ENCODE measurements around the gene PSTPIP2.
"Not testable (repeated sequence)": the region's sequence is repeated elsewhere in the genome, so short reads cannot be mapped to it uniquely, and the experiment has no call there.

PSTPIP2 gene

DNA sequence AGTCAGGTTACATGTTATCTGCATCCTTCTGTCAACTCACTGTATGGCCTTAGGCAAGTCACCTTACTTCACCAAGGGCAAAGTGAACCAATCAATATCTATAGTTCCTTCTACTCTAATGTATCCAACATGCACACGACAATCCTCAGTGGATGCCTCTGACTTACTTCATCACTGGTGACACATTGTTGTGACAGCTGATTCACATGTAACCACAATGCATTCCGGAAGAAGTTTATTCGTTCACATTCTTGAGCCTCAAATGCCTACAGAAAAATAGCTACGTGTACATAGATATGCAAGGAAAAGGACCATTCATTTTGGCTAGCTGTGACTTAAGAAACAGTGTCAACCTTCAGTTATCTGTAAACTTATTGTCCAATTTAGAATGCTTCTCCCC is 78.6 kb downstream of the PSTPIP2 start:
- DNase-seq (ENCODE audit: low read depth in 1 of 2, low spot score in 1 of 2) = no peak

- DNase-seq (ENCODE audit: low read depth in 1 of 2, low spot score in 1 of 2) = not testable (repeated sequence)
Measured at GRCh38 chr18:45992527-45992926, 79.5 kb downstream of the PSTPIP2 start.

- DNase-seq (ENCODE audit: low read depth in 1 of 2, low spot score in 1 of 2) = no peak
Measured at GRCh38 chr18:45991788-45992187, 80.3 kb downstream of the PSTPIP2 start.

GRCh38 chr18:45984546-45985235 is 87.4 kb downstream of the PSTPIP2 start:
- DNase-seq (ENCODE audit: low read depth in 1 of 2, low spot score in 1 of 2) = no peak

GRCh38 chr18:45981821-45982220 is 90.2 kb downstream of the PSTPIP2 start:
- DNase-seq (ENCODE audit: low read depth in 1 of 2, low spot score in 1 of 2) = no peak

DNA sequence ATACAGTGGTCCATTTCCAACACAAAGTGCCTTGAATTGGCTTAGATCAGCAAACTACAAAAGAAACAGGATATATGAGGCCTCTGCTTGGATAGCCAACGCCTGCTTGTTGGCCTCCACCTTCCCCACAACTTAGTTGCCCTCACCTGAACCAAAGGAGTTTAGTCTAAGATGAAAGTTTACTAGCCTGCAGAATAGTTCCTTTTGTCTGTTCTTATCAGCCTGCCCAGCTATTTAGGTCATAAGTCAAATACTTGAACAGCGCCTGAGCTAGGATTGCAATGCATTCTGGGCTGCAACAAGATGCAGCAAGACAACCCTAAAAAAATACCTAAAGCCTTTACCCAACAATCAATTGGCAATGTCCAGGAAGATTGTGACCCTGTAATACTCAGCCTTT is 91.8 kb downstream of the PSTPIP2 start:
- DNase-seq (ENCODE audit: low read depth in 1 of 2, low spot score in 1 of 2) = no peak

DNA sequence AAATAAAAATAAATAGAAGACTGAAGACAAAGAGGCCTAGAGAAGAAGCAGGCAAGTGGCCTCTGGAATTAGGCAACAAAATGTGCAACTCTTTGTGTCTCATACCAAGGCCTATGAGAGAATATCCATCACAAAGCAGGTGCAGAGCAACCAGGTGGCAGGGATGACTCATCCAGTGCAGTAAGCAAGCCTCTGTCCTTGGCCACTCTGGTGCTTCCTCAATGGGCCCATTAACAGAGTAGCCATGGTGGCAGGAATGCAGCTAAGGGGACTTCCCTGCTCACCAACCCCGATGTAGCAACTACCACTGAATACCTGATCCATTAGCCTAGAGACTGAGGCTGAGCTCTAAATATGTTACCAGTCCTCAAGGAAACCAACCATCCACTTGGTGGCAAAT is 94.0 kb downstream of the PSTPIP2 start:
- no peak for DNase-seq (ENCODE audit: low read depth in 1 of 2, low spot score in 1 of 2)

- DNase-seq (ENCODE audit: low read depth in 1 of 2, low spot score in 1 of 2) = no peak
Measured at GRCh38 chr18:45976974-45977373, 95.1 kb downstream of the PSTPIP2 start.

GRCh38 chr18:45976566-45976965 is 95.5 kb downstream of the PSTPIP2 start:
- DNase-seq (ENCODE audit: low read depth in 1 of 2, low spot score in 1 of 2) = no peak

- DNase-seq (ENCODE audit: low read depth in 1 of 2, low spot score in 1 of 2) = peak in 1 of 2 donors; percentile 59
Measured at GRCh38 chr18:45974088-45974536, 97.9 kb downstream of the PSTPIP2 start.

- DNase-seq (ENCODE audit: low read depth in 1 of 2, low spot score in 1 of 2) = peak; percentile 78 to 92
Measured at GRCh38 chr18:45967007-45967706, 104.9 kb downstream of the PSTPIP2 start, which contains the start of gene EPG5. Gene EPG5, minus strand, starts transcription at chr18:45967329. Its CDS starts 90 bp downstream, at chr18:45967239.

DNA sequence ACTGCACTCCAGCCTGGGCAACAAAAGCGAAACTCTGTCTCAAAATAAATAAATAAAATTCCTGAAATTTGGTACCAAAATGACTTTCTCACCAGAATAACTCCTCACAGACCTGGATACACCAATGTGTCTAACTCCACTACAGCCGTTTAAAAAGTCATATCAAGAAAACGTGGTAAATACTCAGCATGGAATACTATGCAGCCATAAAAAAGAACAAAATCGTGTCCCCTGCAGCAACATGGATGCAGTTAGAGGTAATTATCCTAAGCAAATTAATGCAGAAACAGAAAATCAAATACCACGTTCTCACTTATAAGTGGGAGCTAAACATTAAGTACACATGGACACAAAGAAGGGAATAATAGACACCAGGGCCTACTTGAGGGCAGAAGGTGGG is 107.1 kb downstream of the PSTPIP2 start:
- not testable (repeated sequence) for DNase-seq (ENCODE audit: low read depth in 1 of 2, low spot score in 1 of 2)

GRCh38 chr18:45962866-45963265 is 109.2 kb downstream of the PSTPIP2 start:
- DNase-seq (ENCODE audit: low read depth in 1 of 2, low spot score in 1 of 2) = no peak

- peak in 1 of 2 donors; percentile 16 for DNase-seq (ENCODE audit: low read depth in 1 of 2, low spot score in 1 of 2)
Measured at GRCh38 chr18:45962461-45962860, 109.6 kb downstream of the PSTPIP2 start.

DNA sequence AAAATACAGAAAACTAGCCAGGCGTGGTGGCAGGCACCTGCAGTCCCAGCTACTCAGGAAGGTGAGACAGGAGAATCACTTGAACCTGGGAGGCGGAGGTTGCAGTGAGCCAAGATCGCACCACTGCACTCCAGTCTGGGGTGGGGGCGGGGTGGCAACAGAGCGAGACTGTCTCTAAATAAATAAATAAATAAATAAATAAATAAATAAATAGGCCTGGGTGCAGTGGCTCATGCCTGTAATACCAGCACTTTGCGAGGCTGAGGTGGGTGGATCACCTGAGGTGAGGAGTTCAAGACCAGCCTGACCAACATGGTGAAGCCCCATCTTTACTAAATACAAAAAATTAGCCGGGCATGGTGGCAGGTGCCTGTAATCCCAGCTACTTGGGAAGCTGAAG is 112.6 kb downstream of the PSTPIP2 start:
- DNase-seq (ENCODE audit: low read depth in 1 of 2, low spot score in 1 of 2) = not testable (repeated sequence)

DNA sequence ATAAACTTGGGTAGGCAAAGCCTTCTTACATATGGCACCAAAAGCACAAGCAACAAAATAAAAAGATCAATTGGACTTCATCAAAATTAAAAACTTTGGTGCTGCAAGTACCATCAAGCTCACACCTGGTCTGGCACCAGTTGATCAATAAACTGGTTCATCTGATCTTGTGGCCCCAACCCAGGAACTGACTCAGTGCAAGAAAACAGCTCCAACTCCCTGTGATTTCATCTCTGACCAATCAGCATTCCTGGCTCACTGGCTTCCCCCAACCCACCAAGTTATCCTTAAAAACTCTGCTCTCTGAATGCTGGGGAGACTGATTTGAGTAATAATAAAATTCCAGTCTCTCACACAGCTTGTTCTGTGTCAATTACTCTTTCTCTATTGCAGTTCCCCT is 113.3 kb downstream of the PSTPIP2 start:
- no peak for DNase-seq (ENCODE audit: low read depth in 1 of 2, low spot score in 1 of 2)

GRCh38 chr18:45958027-45958426 is 114.0 kb downstream of the PSTPIP2 start:
- DNase-seq (ENCODE audit: low read depth in 1 of 2, low spot score in 1 of 2) = no peak

DNA sequence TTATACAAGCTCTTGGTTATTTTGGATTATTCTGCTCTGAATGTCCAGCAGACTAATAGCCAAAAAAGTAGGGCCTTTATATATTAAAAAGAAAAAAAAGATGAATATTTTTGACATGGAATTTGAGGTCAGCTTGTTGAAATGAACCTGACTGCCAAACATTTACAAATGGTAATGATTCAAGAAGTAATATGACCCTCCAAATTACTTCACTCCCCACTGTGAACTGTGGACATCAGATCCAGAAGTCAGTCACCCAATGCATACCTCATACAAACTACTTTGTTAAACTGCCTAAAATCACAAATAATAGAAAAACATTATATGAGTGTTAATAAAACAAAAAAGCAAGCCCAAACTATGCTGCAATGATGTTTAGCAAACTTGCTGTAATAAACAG is 115.0 kb downstream of the PSTPIP2 start:
- no peak for DNase-seq (ENCODE audit: low read depth in 1 of 2, low spot score in 1 of 2)

DNA sequence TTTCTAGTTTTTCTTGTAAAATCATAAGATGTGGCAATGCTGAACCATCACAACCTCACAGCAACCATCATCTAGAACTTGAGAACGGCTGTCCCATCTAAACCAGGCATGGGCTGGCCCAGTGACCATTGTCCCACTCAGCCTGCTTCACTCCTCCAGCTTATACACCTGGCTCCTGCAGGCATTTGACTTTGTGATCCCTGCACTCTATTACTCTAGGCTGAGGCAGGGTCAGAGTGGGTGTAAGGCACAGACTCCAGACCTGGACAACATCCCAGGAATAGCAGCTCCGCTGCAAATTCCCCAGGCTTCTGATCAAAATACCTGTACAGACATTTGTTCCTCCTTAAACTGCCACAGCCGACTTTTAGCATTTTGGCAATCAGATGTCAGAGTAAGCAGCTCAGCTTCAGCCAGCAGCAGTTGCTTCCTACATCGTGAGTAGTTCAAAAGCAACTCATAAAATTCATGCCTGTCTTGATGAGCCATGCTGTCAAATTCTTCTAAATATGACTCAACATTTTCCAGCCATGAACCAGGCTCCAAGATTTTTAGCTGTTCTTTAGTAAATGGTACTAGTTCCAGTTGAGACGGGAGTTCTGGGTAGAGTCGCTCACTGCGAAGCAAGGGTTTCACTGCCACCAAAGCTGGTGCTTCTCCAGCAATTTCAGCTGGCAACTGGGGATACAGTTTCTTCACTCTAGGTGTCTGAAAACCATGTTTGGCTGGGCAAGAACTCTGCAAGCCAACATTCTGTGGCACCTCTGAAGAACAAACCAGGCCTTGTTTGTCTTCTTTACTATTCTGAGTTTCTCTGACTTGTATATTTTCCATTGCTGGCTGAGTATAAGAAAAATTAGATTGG is 117.8 kb downstream of the PSTPIP2 start:
- no peak for DNase-seq (ENCODE audit: low read depth in 1 of 2, low spot score in 1 of 2)

- no peak for DNase-seq (ENCODE audit: low read depth in 1 of 2, low spot score in 1 of 2)
Measured at GRCh38 chr18:45951016-45951714, 120.9 kb downstream of the PSTPIP2 start.

- no peak for DNase-seq (ENCODE audit: low read depth in 1 of 2, low spot score in 1 of 2)
Measured at GRCh38 chr18:45945669-45946068, 126.4 kb downstream of the PSTPIP2 start.
